CD8-positive, alpha-beta memory T cell (primary cell): ENCODE data around the gene PROK2. TPM values are rescaled to one million over a fixed set of nuclear protein-coding genes. Genes with fewer than 3 reads are reported as not detected.
A peak's percentile ranks its signal among the peaks of the same experiment; 100 is the strongest.

Experiments used
- CTCF ChIA-PET: fragments of 350-600 bp; sonication (Branson Sonifier 250); formaldehyde crosslinking; loops from one replicate; lab custom pipeline; 2021; ENCODE audit warnings: antibody characterized with exemption; lab: Charles Lee
- POLR2A ChIA-PET: fragments of 350-600 bp; sonication (Branson Sonifier 250); formaldehyde crosslinking; loops from one replicate; lab custom pipeline; 2021; ENCODE audit warnings: antibody characterized with exemption; lab: Charles Lee
- DNase-seq, 5 donors: peaks; one replicate each; pipeline versions ENCODE4 v3.0.0 to v3.0.0-alpha.2; 2020 to 2022; ENCODE audit warnings: mixed read lengths in 1 of 5
- H3K27ac ChIP-seq: one replicate; pipeline ENCODE4 v1.7.0; 2013; ENCODE audit warnings: low read depth, mild to moderate bottlenecking, low read length, moderate library complexity
- H3K27me3 ChIP-seq: 2 replicates; pipeline ENCODE4 v1.7.0; 2013; ENCODE audit warnings: low read length, mild to moderate bottlenecking; ENCODE audit not compliant: insufficient read depth, poor library complexity, severe bottlenecking
- H3K36me3 ChIP-seq: 2 replicates; pipeline ENCODE4 v1.7.0; 2013; ENCODE audit warnings: mild to moderate bottlenecking, low read length, moderate library complexity; ENCODE audit not compliant: insufficient read depth
- H3K4me1 ChIP-seq: 2 replicates; pipeline ENCODE4 v1.7.0; 2013; ENCODE audit warnings: mild to moderate bottlenecking, low read length, moderate library complexity; ENCODE audit not compliant: insufficient read depth
- H3K4me3 ChIP-seq: 2 replicates; pipeline ENCODE4 v1.7.0; 2013; ENCODE audit warnings: mild to moderate bottlenecking, low read length
- H3K9me3 ChIP-seq: 2 replicates; pipeline ENCODE4 v1.7.0; 2013; ENCODE audit warnings: mild to moderate bottlenecking, low read length
- H3K27ac Mint-ChIP-seq, 8 donors: one replicate each; pipeline ENCODE4 v1.8.0; 2020 to 2021; ENCODE audit warnings: mixed read lengths in 8 of 8, mild to moderate bottlenecking in 6 of 8, inconsistent platforms in 3 of 8, moderate library complexity in 3 of 8
- H3K27me3 Mint-ChIP-seq, 2 donors: one replicate each; pipeline ENCODE4 v1.8.0; 2020 to 2021; ENCODE audit warnings: mixed read lengths in 2 of 2, mild to moderate bottlenecking in 1 of 2, moderate library complexity in 1 of 2
- H3K36me3 Mint-ChIP-seq, 3 donors: one replicate each; pipeline ENCODE4 v1.8.0; 2020 to 2021; ENCODE audit warnings: mixed read lengths in 3 of 3, inconsistent platforms in 1 of 3, mild to moderate bottlenecking in 1 of 3
- H3K4me1 Mint-ChIP-seq, 3 donors: one replicate each; pipeline ENCODE4 v1.8.0; 2020 to 2021; ENCODE audit warnings: mixed read lengths in 3 of 3, inconsistent platforms in 1 of 3, mild to moderate bottlenecking in 1 of 3
- H3K4me3 Mint-ChIP-seq, 7 donors: one replicate each; pipeline ENCODE4 v1.8.0; 2020 to 2021; ENCODE audit warnings: mixed read lengths in 7 of 7, mild to moderate bottlenecking in 6 of 7, moderate library complexity in 4 of 7, inconsistent platforms in 2 of 7
- H3K9me3 Mint-ChIP-seq, 5 donors: one replicate each; pipeline ENCODE4 v1.8.0; 2020 to 2022; ENCODE audit warnings: mixed read lengths in 5 of 5, mild to moderate bottlenecking in 3 of 5, moderate library complexity in 2 of 5, inconsistent platforms in 1 of 5
- polyA plus RNA-seq: library from polyadenylated mRNA; unstranded; fragments of 300-500 nt; fragmentation: Illumina TruSeq; gene quantifications from one replicate; pipeline ENCODE4 v1.2.3, GENCODE V29; 2021
- total RNA-seq, 2 experiments: library from RNA; stranded (reverse); gene quantifications; one replicate each; pipeline ENCODE4 v1.2.3, GENCODE V29; 2021

Gene PROK2
- total and polyA plus RNA-seq, 3 experiments from 2014 or later = 0.28 to 1.4 (median 0.33) TPM

DNA sequence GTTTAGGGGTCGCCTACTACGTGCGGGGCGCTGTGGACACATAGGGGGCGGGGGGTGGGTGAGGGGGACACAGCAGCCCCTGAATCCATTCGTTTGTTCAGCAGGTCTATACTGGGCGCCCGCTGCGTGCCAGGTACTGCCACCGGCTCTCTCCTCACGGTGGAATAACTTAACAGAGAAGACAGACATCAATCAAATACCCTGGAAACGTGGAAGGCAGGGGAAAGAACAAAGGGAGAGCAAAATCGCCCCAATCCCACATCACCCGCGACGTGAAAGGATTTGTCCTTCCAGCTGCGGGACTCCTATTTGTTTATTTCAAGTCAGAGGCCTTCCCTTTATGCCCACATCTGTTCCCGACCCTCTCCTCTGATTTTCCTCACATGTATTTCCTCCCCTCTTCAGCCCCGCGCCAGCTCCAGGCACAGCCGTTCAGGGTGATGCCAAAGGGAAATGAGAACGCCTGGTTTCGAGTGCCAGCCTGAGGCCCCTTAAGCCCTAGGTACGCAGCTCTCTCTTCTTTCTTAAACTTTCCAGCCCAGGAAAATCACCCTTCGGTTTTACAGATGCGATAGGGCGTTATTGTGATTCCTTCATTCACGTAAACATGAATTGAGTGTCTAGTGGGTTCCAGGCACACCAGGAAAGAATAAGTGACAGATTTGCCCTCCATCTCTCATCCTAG, 726 bp upstream of the PROK2 start:
- POLR2A ChIA-PET = no interaction called here
- Histone ChIP-seq H3K9me3 (no peaks in the 10 kb centered on the region), H3K4me3 (no peak overlapping the region), H3K36me3 (no peaks in the 10 kb centered on the region), H3K27me3 (peaks cover 43% of the 10 kb centered on the region), H3K4me1 (peaks cover 8% of the 10 kb centered on the region), H3K27ac (no peak overlapping the region)
- H3K4me1 Mint-ChIP-seq = peaks cover 15 to 20% (median 19%) of the 10 kb centered on the region in 3 donors
- peak overlapping the region; percentile 58 to 91 (median 73) for H3K4me3 Mint-ChIP-seq
- no peaks in the 10 kb centered on the region for H3K9me3 Mint-ChIP-seq
- no peak for DNase-seq
- H3K27ac Mint-ChIP-seq = peak overlapping the region in 1 of 8 donors; percentile 51
- H3K27me3 Mint-ChIP-seq = peaks cover 41 to 56% of the 10 kb centered on the region in 2 donors
- H3K36me3 Mint-ChIP-seq = no peaks in the 10 kb centered on the region
- CTCF ChIA-PET = interaction anchor here (0.9 kb wide), 1 partner anchor 56 kb away, joined by 3 read pairs; no protein-coding TSS in a partner anchor

- CTCF ChIA-PET = interaction anchor here (1.0 kb wide), 1 partner anchor 1038 kb away, joined by 3 read pairs; no protein-coding TSS in a partner anchor
- Histone ChIP-seq H3K4me3 (no peak overlapping the region), H3K27me3 (peaks cover 46% of the 10 kb centered on the region), H3K4me1 (peaks cover 8% of the 10 kb centered on the region), H3K27ac (no peak overlapping the region), H3K9me3 (no peaks in the 10 kb centered on the region), H3K36me3 (no peaks in the 10 kb centered on the region)
- Mint-ChIP-seq H3K27ac (peak overlapping the region in 3 of 8 donors; percentile 32 to 66 (median 61)), H3K27me3 (peaks cover 49 to 70% of the 10 kb centered on the region in 2 donors), H3K36me3 (no peaks in the 10 kb centered on the region), H3K4me3 (peak overlapping the region; percentile 68 to 91 (median 75)), H3K4me1 (peaks cover 24 to 33% (median 31%) of the 10 kb centered on the region in 3 donors), H3K9me3 (no peaks in the 10 kb centered on the region)
- POLR2A ChIA-PET = no interaction called here
- no peak for DNase-seq
Measured at GRCh38 chr3:71784201-71784913, 591 bp downstream of the PROK2 start.

GRCh38 chr3:71783152-71783551, 1.8 kb downstream of the PROK2 start:
- Mint-ChIP-seq H3K36me3 (no peaks in the 10 kb centered on the region), H3K4me1 (peaks cover 25 to 37% (median 34%) of the 10 kb centered on the region in 3 donors), H3K4me3 (no peak overlapping the region), H3K27ac (no peak overlapping the region), H3K27me3 (peaks cover 56 to 80% of the 10 kb centered on the region in 2 donors), H3K9me3 (no peaks in the 10 kb centered on the region)
- Histone ChIP-seq H3K27me3 (peaks cover 46% of the 10 kb centered on the region), H3K9me3 (no peaks in the 10 kb centered on the region), H3K4me1 (peaks cover 8% of the 10 kb centered on the region), H3K27ac (no peak overlapping the region), H3K4me3 (no peak overlapping the region), H3K36me3 (no peaks in the 10 kb centered on the region)
- DNase-seq = no peak
- POLR2A ChIA-PET = no interaction called here
- CTCF ChIA-PET = interaction anchor here (1.0 kb wide), 1 partner anchor 1039 kb away, joined by 3 read pairs; no protein-coding TSS in a partner anchor

- no peak overlapping the region for H3K4me3 Mint-ChIP-seq
- H3K27me3 ChIP-seq = peaks cover 41% of the 10 kb centered on the region
- H3K27ac Mint-ChIP-seq = peak overlapping the region in 1 of 8 donors; percentile 31
- H3K4me3 ChIP-seq = no peak overlapping the region
- ChIA-PET POLR2A (no interaction called here), CTCF (interaction anchor here (1.9 kb wide), 1 partner anchor 95 kb away, joined by 5 read pairs; no protein-coding TSS in a partner anchor)
- no peaks in the 10 kb centered on the region for H3K36me3 ChIP-seq
- H3K27ac ChIP-seq = no peak overlapping the region
- DNase-seq = no peak
- no peaks in the 10 kb centered on the region for H3K9me3 ChIP-seq
- H3K36me3 Mint-ChIP-seq = no peaks in the 10 kb centered on the region
- H3K27me3 Mint-ChIP-seq = peaks cover 60 to 84% of the 10 kb centered on the region in 2 donors
- H3K4me1 ChIP-seq = peaks cover 8% of the 10 kb centered on the region
- H3K9me3 Mint-ChIP-seq = no peaks in the 10 kb centered on the region
- peaks cover 20 to 34% (median 29%) of the 10 kb centered on the region in 3 donors for H3K4me1 Mint-ChIP-seq
Measured at GRCh38 chr3:71780430-71780829, 4.5 kb downstream of the PROK2 start.

GRCh38 chr3:71779674-71780377, 5.1 kb downstream of the PROK2 start:
- POLR2A ChIA-PET = no interaction called here

GRCh38 chr3:71778353-71778752, 6.6 kb downstream of the PROK2 start:
- H3K4me3 ChIP-seq = no peak overlapping the region
- H3K9me3 ChIP-seq = no peaks in the 10 kb centered on the region
- POLR2A ChIA-PET = no interaction called here
- no peaks in the 10 kb centered on the region for H3K4me1 ChIP-seq
- H3K36me3 Mint-ChIP-seq = no peaks in the 10 kb centered on the region
- no peak overlapping the region for H3K4me3 Mint-ChIP-seq
- CTCF ChIA-PET = interaction anchor here (1.3 kb wide), 1 partner anchor 9 kb away, joined by 3 read pairs; no protein-coding TSS in a partner anchor
- peaks cover 44 to 78% of the 10 kb centered on the region in 2 donors for H3K27me3 Mint-ChIP-seq
- no peak overlapping the region for H3K27ac ChIP-seq
- no peaks in the 10 kb centered on the region for H3K36me3 ChIP-seq
- no peak overlapping the region for H3K27ac Mint-ChIP-seq
- peaks cover 26% of the 10 kb centered on the region for H3K27me3 ChIP-seq
- no peak for DNase-seq
- no peaks in the 10 kb centered on the region for H3K9me3 Mint-ChIP-seq
- H3K4me1 Mint-ChIP-seq = peaks cover 10 to 21% (median 17%) of the 10 kb centered on the region in 3 donors

More at GRCh38 chr3:71779674-71780377, 5.1 kb downstream of the PROK2 start:
- H3K4me3 Mint-ChIP-seq = peak overlapping the region in 2 of 7 donors; percentile 25 to 59
- H3K4me1 ChIP-seq = peaks cover 8% of the 10 kb centered on the region
- H3K27me3 Mint-ChIP-seq = peaks cover 57 to 82% of the 10 kb centered on the region in 2 donors
- no peak overlapping the region for H3K27ac ChIP-seq
- peak in 1 of 5 donors; percentile 10 for DNase-seq
- H3K9me3 ChIP-seq = no peaks in the 10 kb centered on the region
- no peaks in the 10 kb centered on the region for H3K9me3 Mint-ChIP-seq
- peaks cover 40% of the 10 kb centered on the region for H3K27me3 ChIP-seq
- no peak overlapping the region for H3K4me3 ChIP-seq
- no peaks in the 10 kb centered on the region for H3K36me3 Mint-ChIP-seq
- peaks cover 18 to 34% (median 26%) of the 10 kb centered on the region in 3 donors for H3K4me1 Mint-ChIP-seq
- no peaks in the 10 kb centered on the region for H3K36me3 ChIP-seq
- peak overlapping the region in 2 of 8 donors; percentile 31 to 71 for H3K27ac Mint-ChIP-seq
- CTCF ChIA-PET = interaction anchor here (1.9 kb wide), 1 partner anchor 96 kb away, joined by 5 read pairs; no protein-coding TSS in a partner anchor

DNA sequence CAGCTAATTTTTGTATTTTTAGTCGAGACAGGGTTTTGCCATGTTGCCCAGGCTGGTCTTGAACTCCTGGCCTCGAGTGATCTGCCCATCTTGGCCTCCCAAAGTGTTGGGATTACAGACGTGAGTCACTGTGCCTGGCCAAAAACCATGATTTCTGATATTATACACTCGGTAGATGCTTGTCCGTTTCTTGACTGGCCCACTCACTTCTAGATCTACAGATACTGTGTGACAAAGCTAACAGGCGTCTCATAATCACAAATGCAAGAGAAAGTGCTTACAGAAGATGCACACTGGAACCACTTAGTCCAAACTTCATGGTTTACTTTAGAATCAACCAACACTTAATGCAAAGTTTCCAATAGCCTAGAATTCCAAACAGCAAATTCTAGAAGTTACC, 8.4 kb downstream of the PROK2 start:
- Histone ChIP-seq H3K4me1 (no peaks in the 10 kb centered on the region), H3K4me3 (no peak overlapping the region), H3K27ac (no peak overlapping the region), H3K36me3 (no peaks in the 10 kb centered on the region), H3K27me3 (peaks cover 10% of the 10 kb centered on the region), H3K9me3 (no peaks in the 10 kb centered on the region)
- H3K4me3 Mint-ChIP-seq = no peak overlapping the region
- H3K9me3 Mint-ChIP-seq = no peaks in the 10 kb centered on the region
- ChIA-PET CTCF (no interaction called here), POLR2A (no interaction called here)
- H3K36me3 Mint-ChIP-seq = no peaks in the 10 kb centered on the region
- peaks cover 10 to 17% (median 17%) of the 10 kb centered on the region in 3 donors for H3K4me1 Mint-ChIP-seq
- no peak for DNase-seq
- H3K27ac Mint-ChIP-seq = peak overlapping the region in 1 of 8 donors; percentile 43
- peaks cover 29 to 60% of the 10 kb centered on the region in 2 donors for H3K27me3 Mint-ChIP-seq
